ENCODE results near the gene GSG1L2. TPM values are rescaled to one million over a fixed set of nuclear protein-coding genes. Genes with fewer than 3 reads are reported as not detected.

GSG1L2 gene
- polyA plus RNA-seq, 3 donors = not detected

- Mint-ChIP-seq H3K27me3 (ENCODE audit: low read depth in 3 of 3) (peaks cover 0 to 9% (median 2%) of the 10 kb centered on the region in 3 donors), H3K4me1 (peaks cover 8% of the 10 kb centered on the region), H3K36me3 (no peaks in the 10 kb centered on the region), H3K9me3 (peaks cover 0 to 20% (median 10%) of the 10 kb centered on the region in 7 donors), H3K27ac (peak overlapping the region in 1 of 7 donors; percentile 31), H3K4me3 (no peak overlapping the region)
- H4K20me1 ChIP-seq (ENCODE audit: insufficient read depth, low read length) = no peaks in the 10 kb centered on the region
- no peak overlapping the region for H3K27ac ChIP-seq (ENCODE audit: low read depth in 1 of 2, low read length in 2 of 2)
- no peaks in the 10 kb centered on the region for H3K36me3 ChIP-seq (replicated peaks in 1 of 2; ENCODE audit: control insufficient read depth in 1 of 2, insufficient read depth in 2 of 2, low read length in 2 of 2)
- peaks cover 0 to 3% of the 10 kb centered on the region in 2 donors for H3K9me3 ChIP-seq (replicated peaks in 1 of 2; ENCODE audit: control insufficient read depth in 1 of 2, insufficient read depth in 1 of 2, low read length in 2 of 2)
- H2AFZ ChIP-seq (ENCODE audit: insufficient read depth, low read depth, low read length, poor library complexity, severe bottlenecking) = no peak overlapping the region
- no peak for DNase-seq
- no peak overlapping the region for H3K4me3 ChIP-seq (replicated peaks in 1 of 3; ENCODE audit: low read depth in 2 of 3, low read length in 3 of 3)
- intact Hi-C loops (cut with micrococcal nuclease) = no loop called here
- no peak overlapping the region for H3K9ac ChIP-seq (ENCODE audit: insufficient read depth, low read length, poor library complexity, severe bottlenecking)
- no peaks in the 10 kb centered on the region for H3K27me3 ChIP-seq (ENCODE audit: control insufficient read depth in 2 of 2, insufficient read depth in 2 of 2, low read length in 2 of 2)
- TF ChIP-seq CTCF (IDR thresholded peaks at IDR 0.05) = no peak
- H3K4me1 ChIP-seq (ENCODE audit: control insufficient read depth in 1 of 2, insufficient read depth in 2 of 2, low read length in 2 of 2) = peaks cover 0 to 4% of the 10 kb centered on the region in 2 donors
- no peak overlapping the region for H3K4me2 ChIP-seq (replicated peaks; ENCODE audit: extremely low read depth, low read length, poor library complexity, severe bottlenecking)
- no CpG with 5 or more reads among the region's 1 CpG for WGBS (ENCODE audit: insufficient coverage)
- H3K79me2 ChIP-seq (ENCODE audit: insufficient read depth, low read length) = no peaks in the 10 kb centered on the region
These were observed 43.7 kb upstream of the GSG1L2 start for GRCh38 chr17:9865586-9865985.

DNA sequence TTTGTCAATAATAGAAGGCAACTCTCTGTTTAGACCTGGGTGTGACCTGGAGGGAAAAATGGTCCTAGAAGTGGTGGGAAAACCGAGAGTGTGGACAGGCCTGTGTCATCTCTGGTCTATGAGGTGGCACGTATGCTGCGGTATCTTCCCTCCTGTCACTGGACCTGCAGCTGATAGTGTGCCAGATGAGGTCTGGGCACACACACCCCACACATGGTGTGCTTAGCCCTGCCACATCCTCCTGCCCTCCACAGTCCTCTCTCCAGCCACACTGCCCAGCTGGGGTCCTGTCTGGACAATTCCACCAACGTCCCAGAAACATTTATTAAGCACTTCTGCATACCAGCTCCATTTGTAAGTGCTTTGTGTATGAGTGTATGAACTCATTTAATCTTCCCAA lies 41.1 kb upstream of the GSG1L2 start:
- peaks cover 8% of the 10 kb centered on the region for H3K4me1 Mint-ChIP-seq
- Histone ChIP-seq H3K9ac (ENCODE audit: insufficient read depth, low read length, poor library complexity, severe bottlenecking) (no peak overlapping the region), H3K4me2 (replicated peaks; ENCODE audit: extremely low read depth, low read length, poor library complexity, severe bottlenecking) (no peak overlapping the region), H3K79me2 (ENCODE audit: insufficient read depth, low read length) (no peaks in the 10 kb centered on the region), H4K20me1 (ENCODE audit: insufficient read depth, low read length) (no peaks in the 10 kb centered on the region), H3K36me3 (replicated peaks in 1 of 2; ENCODE audit: control insufficient read depth in 1 of 2, insufficient read depth in 2 of 2, low read length in 2 of 2) (no peaks in the 10 kb centered on the region), H3K4me3 (replicated peaks in 1 of 3; ENCODE audit: low read depth in 2 of 3, low read length in 3 of 3) (no peak overlapping the region), H3K9me3 (replicated peaks in 1 of 2; ENCODE audit: control insufficient read depth in 1 of 2, insufficient read depth in 1 of 2, low read length in 2 of 2) (peaks cover 0 to 11% of the 10 kb centered on the region in 2 donors), H3K27me3 (ENCODE audit: control insufficient read depth in 2 of 2, insufficient read depth in 2 of 2, low read length in 2 of 2) (no peaks in the 10 kb centered on the region), H3K27ac (ENCODE audit: low read depth in 1 of 2, low read length in 2 of 2) (no peak overlapping the region), H2AFZ (ENCODE audit: insufficient read depth, low read depth, low read length, poor library complexity, severe bottlenecking) (no peak overlapping the region), H3K4me1 (ENCODE audit: control insufficient read depth in 1 of 2, insufficient read depth in 2 of 2, low read length in 2 of 2) (peaks cover 0 to 4% of the 10 kb centered on the region in 2 donors)
- H3K27ac Mint-ChIP-seq = no peak overlapping the region
- peaks cover 0 to 8% (median 0%) of the 10 kb centered on the region in 3 donors for H3K27me3 Mint-ChIP-seq (ENCODE audit: low read depth in 3 of 3)
- intact Hi-C loops (cut with micrococcal nuclease) = no loop called here
- DNase-seq = no peak
- H3K36me3 Mint-ChIP-seq = no peaks in the 10 kb centered on the region
- H3K4me3 Mint-ChIP-seq = no peak overlapping the region
- no peak for TF ChIP-seq CTCF (IDR thresholded peaks at IDR 0.05)
- peaks cover 3 to 27% (median 13%) of the 10 kb centered on the region in 7 donors for H3K9me3 Mint-ChIP-seq
- 80% methylated on average over 3 of the region's 4 CpGs for WGBS (ENCODE audit: insufficient coverage)
